HEK293 (cell line): ENCODE results near the gene FXYD5.

Experiments
- GLIS1 ChIP-seq: fragments of 450-650 bp; formaldehyde crosslinking; IDR thresholded peaks from 2 replicates; pipeline ENCODE4 v1.5.1; 2016; ENCODE audit warnings: missing biosample characterization, missing genetic modification characterization
- GLIS2 ChIP-seq: fragments of 450-650 bp; formaldehyde crosslinking; IDR thresholded peaks from 2 replicates; pipeline ENCODE4 v1.5.1; 2016; ENCODE audit warnings: missing biosample characterization, missing genetic modification characterization
- MEIS1 ChIP-seq: sonication (generic); formaldehyde crosslinking; IDR thresholded peaks from 2 replicates; pipeline ENCODE4 v1.8.1; 2022; ENCODE audit warnings: missing genetic modification reagents, mild to moderate bottlenecking, borderline replicate concordance
- MYNN ChIP-seq: fragments of 450-650 bp; formaldehyde crosslinking; IDR thresholded peaks from 2 replicates; pipeline ENCODE4 v1.5.1; 2016; ENCODE audit warnings: missing biosample characterization, missing genetic modification characterization, borderline replicate concordance
- PRDM2 ChIP-seq: fragments of 450-650 bp; formaldehyde crosslinking; IDR thresholded peaks from 2 replicates; pipeline ENCODE4 v1.5.1; 2016; ENCODE audit warnings: missing biosample characterization, missing genetic modification characterization, borderline replicate concordance
- REPIN1 ChIP-seq: fragments of 450-650 bp; formaldehyde crosslinking; IDR thresholded peaks from 2 replicates; pipeline ENCODE4 v1.5.1; 2017; ENCODE audit warnings: missing biosample characterization, missing genetic modification characterization, low read depth
- SCRT1 ChIP-seq: fragments of 450-650 bp; formaldehyde crosslinking; IDR thresholded peaks from 2 replicates; pipeline ENCODE4 v1.5.1; 2016; ENCODE audit warnings: missing biosample characterization, missing genetic modification characterization, borderline replicate concordance
- SETDB1 ChIP-seq: IDR thresholded peaks from one replicate; pipeline ENCODE4 v1.6.1; 2017; ENCODE audit warnings: mild to moderate bottlenecking, low read length, moderate library complexity, mixed read lengths; ENCODE audit not compliant: insufficient read length
- ZBTB48 ChIP-seq: fragments of 450-650 bp; formaldehyde crosslinking; IDR thresholded peaks from 2 replicates; pipeline ENCODE4 v1.5.1; 2016; ENCODE audit warnings: missing biosample characterization, missing genetic modification characterization
- ZNF10 ChIP-seq: fragments of 450-650 bp; formaldehyde crosslinking; IDR thresholded peaks from 2 replicates; pipeline ENCODE4 v1.5.1; 2017; ENCODE audit warnings: missing biosample characterization, missing genetic modification characterization
- ZNF169 ChIP-seq: fragments of 450-650 bp; formaldehyde crosslinking; IDR thresholded peaks from 2 replicates; pipeline ENCODE4 v1.5.1; 2016; ENCODE audit warnings: missing biosample characterization, missing genetic modification characterization
- ZNF19 ChIP-seq: fragments of 450-650 bp; formaldehyde crosslinking; IDR thresholded peaks from 2 replicates; pipeline ENCODE4; 2016; ENCODE audit warnings: missing biosample characterization, missing genetic modification characterization, low read depth
- ZNF214 ChIP-seq: fragments of 450-650 bp; formaldehyde crosslinking; IDR thresholded peaks from 2 replicates; pipeline ENCODE4 v1.5.1; 2017; ENCODE audit warnings: missing biosample characterization, mild to moderate bottlenecking, missing genetic modification characterization, borderline replicate concordance
- ZNF223 ChIP-seq: fragments of 450-650 bp; formaldehyde crosslinking; IDR thresholded peaks from 2 replicates; pipeline ENCODE4 v1.5.1; 2016; ENCODE audit warnings: missing biosample characterization, missing genetic modification characterization
- ZNF23 ChIP-seq: fragments of 450-650 bp; formaldehyde crosslinking; IDR thresholded peaks from 2 replicates; pipeline ENCODE4 v1.5.1; 2016; ENCODE audit warnings: missing biosample characterization, missing genetic modification characterization, borderline replicate concordance
- ZNF274 ChIP-seq, 2 experiments: fragments of 200-500 bp in 1 of 2; fragments of 450-650 bp in 1 of 2; sonication (Bioruptor generic) in 1 of 2; formaldehyde crosslinking in 1 of 2; IDR thresholded peaks; 2 replicates each; pipeline versions ENCODE4 v1.5.1 to v1.6.1; 2014 to 2016; ENCODE audit warnings: borderline replicate concordance in 1 of 2, inconsistent platforms in 1 of 2, low read length in 1 of 2, missing biosample characterization in 1 of 2, missing genetic modification characterization in 1 of 2
- ZNF302 ChIP-seq: fragments of 450-650 bp; formaldehyde crosslinking; IDR thresholded peaks from 2 replicates; pipeline ENCODE4 v1.5.1; 2016; ENCODE audit warnings: missing biosample characterization, missing genetic modification characterization, low read depth
- ZNF37A ChIP-seq: fragments of 450-650 bp; IDR thresholded peaks from 2 replicates; pipeline ENCODE4 v1.5.1; 2018; ENCODE audit warnings: missing biosample characterization, missing genetic modification characterization
- ZNF391 ChIP-seq: fragments of 450-650 bp; formaldehyde crosslinking; IDR thresholded peaks from 2 replicates; pipeline ENCODE4 v1.5.1; 2016; ENCODE audit warnings: low read depth, missing biosample characterization, missing genetic modification characterization, borderline replicate concordance
- ZNF394 ChIP-seq: fragments of 450-650 bp; formaldehyde crosslinking; IDR thresholded peaks from 2 replicates; pipeline ENCODE4 v1.5.1; 2016; ENCODE audit warnings: missing biosample characterization, missing genetic modification characterization, mild to moderate bottlenecking, moderate library complexity, borderline replicate concordance
- ZNF398 ChIP-seq: fragments of 450-650 bp; formaldehyde crosslinking; IDR thresholded peaks from 2 replicates; pipeline ENCODE4 v1.5.1; 2017; ENCODE audit warnings: missing biosample characterization, missing genetic modification characterization
- ZNF426 ChIP-seq: fragments of 450-650 bp; formaldehyde crosslinking; IDR thresholded peaks from 2 replicates; pipeline ENCODE4 v1.5.1; 2017; ENCODE audit warnings: missing biosample characterization, missing genetic modification characterization, mild to moderate bottlenecking, inconsistent platforms, moderate library complexity
- ZNF473 ChIP-seq: fragments of 450-650 bp; formaldehyde crosslinking; IDR thresholded peaks from 2 replicates; pipeline ENCODE4 v1.5.1; 2017; ENCODE audit warnings: missing biosample characterization, missing genetic modification characterization
- ZNF48 ChIP-seq: fragments of 450-650 bp; formaldehyde crosslinking; IDR thresholded peaks from 2 replicates; pipeline ENCODE4 v1.5.1; 2016; ENCODE audit warnings: missing biosample characterization, missing genetic modification characterization
- ZNF623 ChIP-seq: fragments of 450-650 bp; formaldehyde crosslinking; IDR thresholded peaks from 2 replicates; pipeline ENCODE4 v1.5.1; 2016; ENCODE audit warnings: missing biosample characterization, missing genetic modification characterization
- ZNF626 ChIP-seq: fragments of 450-650 bp; sonication (Bioruptor Pico); formaldehyde crosslinking; IDR thresholded peaks from 2 replicates; pipeline ENCODE4 v1.5.1; 2018; ENCODE audit warnings: missing biosample characterization, missing genetic modification characterization, inconsistent platforms
- ZNF670 ChIP-seq: fragments of 450-650 bp; formaldehyde crosslinking; IDR thresholded peaks from 2 replicates; pipeline ENCODE4 v1.5.1; 2016; ENCODE audit warnings: missing biosample characterization, missing genetic modification characterization, low read depth
- ZNF692 ChIP-seq: fragments of 450-650 bp; formaldehyde crosslinking; IDR thresholded peaks from 2 replicates; pipeline ENCODE4 v1.5.1; 2016; ENCODE audit warnings: missing biosample characterization, missing genetic modification characterization
- ZNF837 ChIP-seq: fragments of 450-650 bp; formaldehyde crosslinking; IDR thresholded peaks from 2 replicates; pipeline ENCODE4 v1.5.1; 2016; ENCODE audit warnings: missing biosample characterization, missing genetic modification characterization
- ZSCAN30 ChIP-seq: fragments of 450-650 bp; IDR thresholded peaks from 2 replicates; pipeline ENCODE4 v1.5.1; 2018; ENCODE audit warnings: missing biosample characterization, mild to moderate bottlenecking, missing genetic modification characterization, moderate library complexity

The FXYD5 gene

GRCh38 chr19:35213663-35214632, 59.4 kb downstream of the FXYD5 start (continued):
- TF ChIP-seq ZNF398 (tag by site-specific recombination) (peak; percentile 54), ZNF473 (tag by site-specific recombination) (peak; percentile 66; the same call in 1 of the 2 replicates), ZNF37A (tag by site-specific recombination) (no peak), ZNF223 (no peak), GLIS1 (tag by site-specific recombination) (no peak), MEIS1 (CRISPR knock-in tag) (no peak), ZNF274 (IDR thresholded peaks at IDR 0.05; ENCODE audit: low read length) (no peak), ZNF274 (tag by site-specific recombination; IDR thresholded peaks at IDR 0.05; ENCODE audit: borderline replicate concordance) (no peak), SETDB1 (no peak), ZNF692 (tag by site-specific recombination) (peak; percentile 91), GLIS2 (tag by site-specific recombination) (peak; percentile 92), ZNF394 (tag by site-specific recombination) (peak; percentile 54), REPIN1 (tag by site-specific recombination) (no peak), ZNF19 (no peak), PRDM2 (tag by site-specific recombination) (0 out of 2 replicates have a peak, but pooled peaks have one; percentile 61), ZNF302 (tag by site-specific recombination) (no peak), SCRT1 (tag by site-specific recombination) (peak; percentile 100), ZNF48 (tag by site-specific recombination) (no peak), ZNF623 (tag by site-specific recombination) (no peak), ZNF426 (tag by site-specific recombination) (no peak), ZNF214 (tag by site-specific recombination) (no peak), ZSCAN30 (no peak), ZNF391 (tag by site-specific recombination) (no peak), ZNF837 (tag by site-specific recombination) (no peak), ZNF10 (peak; percentile 25; the same call in 1 of the 2 replicates), MYNN (tag by site-specific recombination) (peak; percentile 83), ZNF169 (tag by site-specific recombination) (0 out of 2 replicates have a peak, but pooled peaks have one; percentile 51), ZBTB48 (tag by site-specific recombination) (peak; percentile 59; the same call in 1 of the 2 replicates), ZNF670 (tag by site-specific recombination) (no peak), ZNF626 (no peak), ZNF23 (tag by site-specific recombination) (no peak)
